ENCODE data around the gene TMEM161A.
"Not testable (repeated sequence)": the region's sequence is repeated elsewhere in the genome, so short reads cannot be mapped to it uniquely, and the experiment has no call there.

TMEM161A gene

DNA sequence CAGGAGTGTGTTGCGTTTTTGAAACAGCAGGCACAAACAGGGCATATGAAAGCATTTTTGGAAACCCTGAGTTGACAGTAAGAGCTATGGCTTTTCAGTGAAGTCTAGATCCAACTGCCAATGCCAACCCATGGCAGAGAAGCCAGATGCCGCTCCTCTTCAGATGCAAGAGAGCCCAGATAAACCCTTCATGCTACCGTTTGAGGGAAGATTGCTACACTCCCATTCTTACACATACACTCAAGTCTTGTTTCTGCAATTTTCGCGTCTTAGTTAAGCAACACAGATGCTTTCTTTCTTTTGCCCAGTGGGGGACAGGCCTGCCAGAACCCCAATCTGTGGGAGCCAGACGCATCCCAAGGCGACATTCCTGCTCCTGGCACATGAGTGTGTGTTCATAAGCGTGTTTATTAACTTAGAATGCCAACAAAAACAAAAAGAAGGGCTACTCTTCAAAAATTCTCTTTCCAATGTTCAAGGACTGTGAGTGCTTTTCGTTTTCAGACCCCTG, 43.3 kb upstream of the TMEM161A start:
- Histone ChIP-seq H3K36me3 (replicated peaks; ENCODE audit: low read depth, low read length) (peaks cover 28% of the 10 kb centered on the region), H3K79me2 (ENCODE audit: low read length) (no peaks in the 10 kb centered on the region), H3K9me3 (ENCODE audit: insufficient read depth, low read length) (no peaks in the 10 kb centered on the region), H3K4me2 (ENCODE audit: low read length) (no peak overlapping the region), H2AFZ (ENCODE audit: low read depth, low read length) (no peak overlapping the region), H4K20me1 (ENCODE audit: insufficient read depth, low read length) (no peaks in the 10 kb centered on the region), H3K4me3 (ENCODE audit: low read length) (no peak overlapping the region), H3K9ac (ENCODE audit: low read length) (no peak overlapping the region), H3K4me1 (ENCODE audit: low read length) (peaks cover 13% of the 10 kb centered on the region), H3K27me3 (ENCODE audit: low read depth, low read length) (no peaks in the 10 kb centered on the region), H3K27ac (ENCODE audit: low read length) (no peak overlapping the region)
- no peak for TF ChIP-seq EZH2phosphoT487 (IDR thresholded peaks at IDR 0.05; ENCODE audit: low read depth)
- TF ChIP-seq, protein P1, sequence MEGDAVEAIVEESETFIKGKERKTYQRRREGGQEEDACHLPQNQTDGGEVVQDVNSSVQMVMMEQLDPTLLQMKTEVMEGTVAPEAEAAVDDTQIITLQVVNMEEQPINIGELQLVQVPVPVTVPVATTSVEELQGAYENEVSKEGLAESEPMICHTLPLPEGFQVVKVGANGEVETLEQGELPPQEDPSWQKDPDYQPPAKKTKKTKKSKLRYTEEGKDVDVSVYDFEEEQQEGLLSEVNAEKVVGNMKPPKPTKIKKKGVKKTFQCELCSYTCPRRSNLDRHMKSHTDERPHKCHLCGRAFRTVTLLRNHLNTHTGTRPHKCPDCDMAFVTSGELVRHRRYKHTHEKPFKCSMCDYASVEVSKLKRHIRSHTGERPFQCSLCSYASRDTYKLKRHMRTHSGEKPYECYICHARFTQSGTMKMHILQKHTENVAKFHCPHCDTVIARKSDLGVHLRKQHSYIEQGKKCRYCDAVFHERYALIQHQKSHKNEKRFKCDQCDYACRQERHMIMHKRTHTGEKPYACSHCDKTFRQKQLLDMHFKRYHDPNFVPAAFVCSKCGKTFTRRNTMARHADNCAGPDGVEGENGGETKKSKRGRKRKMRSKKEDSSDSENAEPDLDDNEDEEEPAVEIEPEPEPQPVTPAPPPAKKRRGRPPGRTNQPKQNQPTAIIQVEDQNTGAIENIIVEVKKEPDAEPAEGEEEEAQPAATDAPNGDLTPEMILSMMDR (IDR thresholded peaks at IDR 0.05; ENCODE audit: low read depth, low read length), result no peak

DNA sequence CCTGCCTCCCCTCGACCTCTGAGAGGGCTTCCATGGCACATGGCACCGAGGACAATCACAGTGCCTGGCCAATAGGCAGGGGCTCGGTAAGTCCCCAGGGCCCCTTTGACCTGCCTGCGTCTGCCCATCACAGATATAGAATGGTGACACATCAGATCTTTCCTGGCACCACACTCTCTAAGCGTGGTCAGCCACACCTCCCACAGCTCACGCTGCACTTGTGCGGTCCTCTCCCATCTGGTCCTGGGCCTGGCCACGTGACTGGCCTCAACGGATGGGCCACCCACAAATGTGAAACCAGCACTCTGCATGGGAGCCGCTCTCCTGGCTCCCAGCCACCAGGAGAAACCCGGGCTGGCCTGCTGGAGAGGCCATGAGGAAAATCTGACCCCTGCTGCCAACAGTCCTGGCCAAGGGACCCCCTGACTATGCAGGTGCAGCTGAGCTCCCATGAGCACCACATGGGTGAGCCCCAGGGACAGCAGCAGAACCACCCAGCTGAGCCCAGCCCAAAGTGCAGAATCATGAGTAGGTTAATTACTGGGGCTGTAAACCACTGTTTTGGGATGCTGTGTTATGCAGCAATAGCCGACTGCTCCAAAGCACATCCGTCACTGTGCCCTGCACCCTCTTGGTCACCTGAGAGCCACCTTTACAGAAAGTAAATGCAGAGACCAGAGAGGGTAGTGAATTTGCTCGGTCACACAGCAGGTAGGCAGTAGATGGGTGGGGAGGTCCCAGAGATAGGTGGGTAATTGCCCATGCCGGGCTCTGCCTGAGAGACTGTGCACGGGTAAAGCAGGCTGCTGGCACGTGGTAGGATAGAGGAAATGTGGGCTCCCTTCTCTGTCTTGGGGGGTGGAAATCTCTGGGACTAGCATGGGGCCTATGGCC, 41.5 kb upstream of the TMEM161A start:
- Histone ChIP-seq H3K4me3 (ENCODE audit: low read length) (no peak overlapping the region), H2AFZ (ENCODE audit: low read depth, low read length) (no peak overlapping the region), H4K20me1 (ENCODE audit: insufficient read depth, low read length) (no peaks in the 10 kb centered on the region), H3K4me1 (ENCODE audit: low read length) (peaks cover 11% of the 10 kb centered on the region), H3K36me3 (replicated peaks; ENCODE audit: low read depth, low read length) (peaks cover 13% of the 10 kb centered on the region), H3K79me2 (ENCODE audit: low read length) (no peaks in the 10 kb centered on the region), H3K4me2 (ENCODE audit: low read length) (no peak overlapping the region), H3K27ac (ENCODE audit: low read length) (no peak overlapping the region), H3K9me3 (ENCODE audit: insufficient read depth, low read length) (no peaks in the 10 kb centered on the region), H3K27me3 (ENCODE audit: low read depth, low read length) (no peaks in the 10 kb centered on the region), H3K9ac (ENCODE audit: low read length) (no peak overlapping the region)
- TF ChIP-seq EZH2phosphoT487 (IDR thresholded peaks at IDR 0.05; ENCODE audit: low read depth), result no peak
- TF ChIP-seq, protein P1 (IDR thresholded peaks at IDR 0.05; ENCODE audit: low read depth, low read length), result no peak

- no peak overlapping the region for H3K27ac ChIP-seq (ENCODE audit: low read length)
- H3K27me3 ChIP-seq (ENCODE audit: low read depth, low read length), result no peaks in the 10 kb centered on the region
- H3K9ac ChIP-seq (ENCODE audit: low read length), result no peak overlapping the region
- TF ChIP-seq, protein P1 (IDR thresholded peaks at IDR 0.05; ENCODE audit: low read depth, low read length), result no peak
- TF ChIP-seq EZH2phosphoT487 (IDR thresholded peaks at IDR 0.05; ENCODE audit: low read depth), result no peak
- no peaks in the 10 kb centered on the region for H3K79me2 ChIP-seq (ENCODE audit: low read length)
- H3K4me3 ChIP-seq (ENCODE audit: low read length), result no peak overlapping the region
- H2AFZ ChIP-seq (ENCODE audit: low read depth, low read length), result no peak overlapping the region
- H3K4me1 ChIP-seq (ENCODE audit: low read length), result peaks cover 22% of the 10 kb centered on the region
- no peaks in the 10 kb centered on the region for H4K20me1 ChIP-seq (ENCODE audit: insufficient read depth, low read length)
- no peaks in the 10 kb centered on the region for H3K9me3 ChIP-seq (ENCODE audit: insufficient read depth, low read length)
- no peak overlapping the region for H3K4me2 ChIP-seq (ENCODE audit: low read length)
- H3K36me3 ChIP-seq (replicated peaks; ENCODE audit: low read depth, low read length), result peaks cover 9% of the 10 kb centered on the region
These were observed 38.7 kb upstream of the TMEM161A start for GRCh38 chr19:19176950-19177349.

DNA sequence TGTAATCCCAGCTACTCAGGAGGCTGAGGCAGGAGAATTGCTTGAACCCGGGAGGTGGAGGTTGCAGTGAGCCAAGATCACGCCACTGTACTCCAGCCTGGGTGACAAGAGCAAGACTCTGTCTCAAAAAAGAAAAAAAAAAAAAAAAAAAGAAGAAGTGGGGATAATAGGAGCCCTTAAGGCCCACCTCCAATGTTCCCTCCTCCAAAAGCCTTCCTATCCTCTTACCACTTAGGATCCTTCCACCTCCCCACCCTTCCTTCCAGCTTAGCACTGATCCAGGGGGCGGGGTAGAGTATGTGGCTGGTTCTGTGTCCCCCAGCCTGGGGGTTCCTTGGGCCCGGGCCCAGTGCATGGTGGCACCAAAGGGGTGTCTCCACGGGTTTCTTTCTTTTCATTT, 35.0 kb upstream of the TMEM161A start:
- not testable (repeated sequence) for H4K20me1 ChIP-seq (ENCODE audit: insufficient read depth, low read length); H3K9me3 ChIP-seq (ENCODE audit: insufficient read depth, low read length); H3K27ac ChIP-seq (ENCODE audit: low read length); H3K9ac ChIP-seq (ENCODE audit: low read length); H3K4me3 ChIP-seq (ENCODE audit: low read length); H3K4me2 ChIP-seq (ENCODE audit: low read length); H3K79me2 ChIP-seq (ENCODE audit: low read length); H3K36me3 ChIP-seq (replicated peaks; ENCODE audit: low read depth, low read length); H2AFZ ChIP-seq (ENCODE audit: low read depth, low read length); H3K27me3 ChIP-seq (ENCODE audit: low read depth, low read length)
- peaks cover 44% of the 10 kb centered on the region for H3K4me1 ChIP-seq (ENCODE audit: low read length)

All from OCI-LY3 (cell line).